Stimulated activated CD8-positive, alpha-beta memory T cell treated with anti-CD3 and anti-CD28 coated beads, Interleukin-15, amount 100 ng/mL, for 4 hours (primary cell): ENCODE results near the gene CELF2.
"Not testable (repeated sequence)": the region's sequence is repeated elsewhere in the genome, so short reads cannot be mapped to it uniquely, and the experiment has no call there.

Experiments
- DNase-seq, 2 donors: peaks; one replicate each; pipeline ENCODE4 v3.0.0-alpha.2; 2020; ENCODE audit warnings: low read depth in 2 of 2

The CELF2 gene

DNA sequence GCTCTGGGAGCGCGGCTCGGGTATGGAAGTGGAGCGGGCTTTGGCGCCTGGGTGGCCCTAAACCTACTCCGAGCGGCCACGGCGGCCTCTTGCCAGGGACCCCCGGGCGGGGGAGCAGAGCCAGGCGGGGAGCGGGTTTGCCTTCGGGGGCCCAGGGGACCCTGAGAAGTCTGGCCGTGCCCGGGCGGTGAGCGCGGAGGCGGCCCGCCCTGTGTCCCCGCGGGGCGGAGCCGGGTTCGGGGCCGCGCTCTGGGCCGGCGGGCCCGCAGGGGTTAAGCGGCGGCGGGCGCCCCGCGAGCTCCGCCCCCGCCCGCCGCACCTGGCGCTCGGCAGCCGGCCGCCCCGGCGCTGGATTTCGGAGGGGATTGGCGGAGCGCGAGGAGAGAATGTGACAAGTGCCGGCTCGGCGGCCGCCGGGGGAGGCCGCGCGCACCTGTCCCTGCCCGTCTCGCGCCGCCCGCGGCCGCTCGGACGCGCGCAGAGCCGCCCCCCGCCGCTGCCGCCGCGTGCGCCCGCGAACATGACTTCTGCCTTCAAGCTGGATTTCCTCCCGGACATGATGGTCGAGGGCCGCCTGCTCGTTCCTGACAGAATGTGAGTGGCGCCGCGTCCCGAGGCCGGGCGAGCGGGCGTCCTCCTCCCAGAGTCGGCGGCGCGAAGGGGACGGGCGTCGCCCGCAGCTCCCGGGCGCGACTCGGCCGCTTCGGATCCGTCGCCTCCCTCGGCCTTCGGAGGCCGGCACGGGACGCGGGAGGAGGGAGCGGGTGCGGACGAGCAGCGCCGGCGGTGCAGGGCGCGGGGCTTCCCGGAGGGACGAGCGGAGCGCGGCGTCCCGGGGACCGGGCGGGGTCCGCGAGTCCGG lies at the start of gene CELF2:
TSS of gene CELF2 (plus strand) at position 303 of the 862 bp plus-strand sequence. CDS start at position 521, 218 bp downstream.
- DNase-seq, result peak in 1 of 2 donors; percentile 4

DNA sequence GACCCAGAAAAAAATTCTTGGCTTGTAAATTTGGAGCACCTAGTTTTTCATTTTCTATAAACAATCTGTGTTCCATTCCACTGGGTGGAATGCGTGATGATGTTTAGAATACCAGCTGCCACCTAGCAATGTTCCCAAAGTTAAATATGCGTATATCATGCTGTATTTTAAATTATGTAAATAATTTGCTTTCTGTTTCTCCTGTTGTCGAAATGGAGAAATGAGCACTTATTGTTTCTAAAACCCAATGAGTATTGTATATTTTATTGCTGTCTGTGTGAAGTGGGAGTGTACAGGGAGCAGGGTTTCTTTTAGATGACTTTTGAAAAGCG lies 49.4 kb upstream of the CELF2 start:
- DNase-seq, result no peak

DNA sequence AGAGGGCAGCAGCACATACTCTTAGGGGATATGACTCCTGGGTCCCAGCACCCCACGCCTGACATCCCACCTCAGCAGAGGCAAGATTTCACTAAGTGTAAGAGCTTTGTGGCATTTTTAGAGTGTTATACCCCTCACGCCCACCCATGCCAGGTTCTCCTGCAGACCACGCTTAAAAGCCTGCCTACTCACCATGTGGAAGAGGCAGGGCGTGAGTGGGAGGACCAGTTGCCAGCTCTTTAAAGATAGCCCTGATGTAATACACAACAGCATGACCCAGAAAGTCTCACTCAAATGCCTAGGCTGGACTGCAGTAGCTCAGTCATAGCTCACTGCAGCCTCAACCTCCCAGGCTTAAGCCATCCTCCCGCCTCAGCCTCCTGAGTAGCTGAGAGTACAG lies 44.4 kb upstream of the CELF2 start:
- no peak for DNase-seq

DNA sequence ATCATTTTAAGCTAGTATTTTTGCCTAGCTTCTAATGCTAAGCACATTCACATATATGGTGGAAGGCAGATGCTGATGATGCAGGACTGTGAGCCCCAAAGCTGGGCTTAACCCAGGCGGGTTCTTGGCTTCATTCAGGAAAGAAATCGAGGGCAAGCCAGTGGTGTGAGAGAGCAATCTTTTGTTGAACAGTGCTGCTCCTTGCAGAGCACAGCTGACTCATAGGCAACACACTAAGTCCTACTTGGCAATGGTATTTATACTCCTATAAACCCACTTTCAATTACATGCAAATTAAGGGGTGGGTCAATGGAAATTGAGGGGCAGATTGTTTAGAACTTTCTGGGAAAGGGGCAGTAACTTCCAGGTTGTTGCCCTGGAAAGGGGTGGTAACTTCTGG lies 42.0 kb upstream of the CELF2 start:
- no peak for DNase-seq

DNA sequence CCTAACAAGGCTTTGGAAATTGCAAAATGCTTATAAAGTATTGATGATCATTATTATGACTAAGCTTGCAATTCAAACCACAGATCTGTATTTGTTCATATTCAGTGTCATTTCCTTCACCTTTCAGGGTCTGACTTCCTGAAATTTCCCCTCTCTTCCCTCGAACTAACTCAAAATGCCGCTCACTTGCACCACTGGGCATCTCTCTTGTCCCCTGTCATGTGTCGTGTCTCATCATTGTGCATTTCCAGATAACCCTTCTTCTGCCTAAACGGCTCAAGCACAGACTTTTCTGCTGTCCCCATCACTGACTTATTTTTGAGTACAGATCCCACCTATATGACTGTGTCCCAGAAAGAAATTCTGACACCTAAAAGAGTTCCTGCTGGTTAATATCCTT lies 41.0 kb upstream of the CELF2 start:
- no peak for DNase-seq

DNA sequence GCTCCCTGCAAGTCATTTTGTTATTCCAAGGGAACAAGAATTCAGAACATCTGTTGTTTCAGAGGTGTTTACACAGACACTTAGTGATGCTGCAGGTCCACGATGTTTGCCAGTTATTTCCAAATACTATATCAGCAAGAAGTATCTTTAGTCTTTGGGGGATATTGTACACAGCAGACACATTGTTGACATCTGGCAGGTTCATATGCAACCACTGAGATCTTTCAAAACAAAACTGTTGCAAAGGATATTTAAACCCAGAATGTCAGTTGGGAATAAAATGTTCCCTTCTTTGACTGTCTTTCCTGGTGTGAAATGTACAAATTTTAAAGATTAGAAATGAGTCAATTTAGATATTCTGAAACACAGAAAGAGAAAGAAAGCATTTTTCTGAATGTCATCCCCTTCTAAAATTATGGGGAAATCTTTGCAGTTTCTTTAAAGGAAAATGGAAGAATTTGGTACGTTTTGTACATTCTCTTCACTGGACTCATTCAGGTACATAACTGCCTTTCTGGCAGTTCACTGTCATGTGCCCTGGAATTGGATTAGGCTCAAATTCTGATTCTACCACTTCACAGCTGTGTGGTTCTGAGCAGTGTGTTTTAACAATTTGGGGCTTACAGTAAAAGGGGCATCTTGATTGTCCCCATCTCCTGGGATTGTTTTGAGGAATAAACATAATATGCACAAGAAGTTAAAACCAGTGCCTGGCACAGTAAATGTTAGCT lies 40.3 kb upstream of the CELF2 start:
- DNase-seq, result no peak

DNA sequence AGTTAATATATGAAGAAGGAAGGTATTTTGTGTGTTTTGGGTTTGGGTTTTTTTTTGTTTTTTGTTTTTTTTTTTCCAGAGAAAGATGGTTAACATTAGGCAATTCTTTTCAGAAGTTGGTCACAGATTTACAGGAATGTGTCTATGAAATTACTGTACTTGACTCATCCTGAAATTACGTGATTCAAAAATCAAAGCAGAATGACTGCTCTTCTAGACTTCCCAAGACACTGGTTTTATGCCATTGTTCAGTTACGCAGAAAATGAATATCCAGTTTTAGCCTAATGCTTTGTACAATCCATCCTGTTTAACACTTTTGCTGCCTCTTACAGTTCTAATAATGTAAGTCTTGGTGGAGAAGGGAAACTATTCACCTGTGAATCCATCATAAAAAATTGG lies 39.7 kb upstream of the CELF2 start:
- DNase-seq, result no peak

DNA sequence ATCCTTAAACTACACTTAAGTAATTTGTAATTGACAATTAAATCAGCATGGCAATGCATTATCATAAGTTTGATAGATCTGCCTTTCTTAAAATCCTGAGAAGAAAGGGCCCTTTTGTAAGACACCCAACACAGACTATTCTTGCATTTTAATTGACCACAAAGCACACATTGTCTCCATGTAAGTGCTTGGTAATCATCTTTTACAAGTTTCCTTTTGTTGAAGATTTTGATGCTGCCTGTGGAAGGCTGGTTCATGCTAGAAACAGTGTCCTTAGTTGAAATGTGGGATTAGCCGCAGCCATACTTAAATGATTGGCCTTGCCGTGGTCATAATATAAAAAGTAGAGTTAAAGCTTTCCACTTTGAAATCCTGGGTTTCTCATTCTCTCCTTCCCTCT lies 32.3 kb upstream of the CELF2 start:
- no peak for DNase-seq

DNA sequence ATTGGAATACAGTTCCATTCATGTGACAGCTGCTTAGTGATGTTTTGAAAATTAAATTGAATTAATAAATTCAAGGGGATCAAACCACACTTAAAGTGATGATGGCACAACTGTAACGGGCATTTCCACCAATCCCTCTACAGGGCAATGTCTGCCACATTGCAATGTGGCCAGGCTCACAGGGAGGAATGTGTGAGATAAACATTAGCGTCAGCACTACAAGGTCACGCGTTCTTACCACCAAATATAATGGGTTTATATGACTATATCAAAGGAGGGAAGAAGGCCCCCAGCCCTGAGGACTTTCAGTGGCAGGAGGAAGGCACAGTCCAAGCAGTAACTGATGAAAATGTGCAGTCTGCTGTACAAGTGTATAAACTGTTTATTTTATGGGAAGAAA lies 31.1 kb upstream of the CELF2 start:
- DNase-seq, result no peak

DNA sequence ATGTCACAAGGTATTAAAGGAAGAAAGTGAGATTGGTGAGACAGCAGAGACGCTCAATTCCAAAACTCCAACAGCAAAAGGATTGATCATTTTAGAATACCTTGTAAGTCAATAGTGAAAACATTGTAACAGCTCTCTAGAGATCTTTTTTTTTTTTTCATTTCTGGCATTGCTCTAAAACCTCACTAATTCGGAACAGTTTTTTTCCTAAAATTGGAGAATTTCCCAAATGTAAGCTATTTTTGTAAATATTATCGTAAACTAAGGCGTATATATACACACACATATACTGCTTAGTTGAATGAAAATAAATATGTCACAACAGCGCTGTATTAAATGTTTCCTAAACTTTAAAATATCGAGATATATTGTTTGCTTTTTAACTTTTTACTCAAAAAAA lies 30.6 kb upstream of the CELF2 start:
- no peak for DNase-seq

DNA sequence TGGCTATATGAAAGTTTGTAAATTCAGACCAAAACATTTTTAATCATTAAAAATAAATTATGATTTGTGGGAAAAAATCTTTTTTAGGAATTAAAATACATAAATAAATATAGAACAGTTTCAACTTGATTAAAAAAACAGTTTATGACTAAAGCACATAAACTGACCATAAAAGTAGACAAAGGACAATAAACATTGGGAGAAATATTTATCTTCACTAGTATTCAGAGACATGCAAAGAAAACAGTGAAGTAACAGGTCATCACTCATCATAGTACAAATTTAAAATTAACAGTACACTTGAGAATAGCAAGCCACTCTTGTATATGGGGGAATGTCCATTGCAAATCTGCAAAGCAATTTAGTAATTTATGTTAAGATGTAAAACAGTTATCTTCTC lies 28.0 kb upstream of the CELF2 start:
- DNase-seq, result no peak

DNA sequence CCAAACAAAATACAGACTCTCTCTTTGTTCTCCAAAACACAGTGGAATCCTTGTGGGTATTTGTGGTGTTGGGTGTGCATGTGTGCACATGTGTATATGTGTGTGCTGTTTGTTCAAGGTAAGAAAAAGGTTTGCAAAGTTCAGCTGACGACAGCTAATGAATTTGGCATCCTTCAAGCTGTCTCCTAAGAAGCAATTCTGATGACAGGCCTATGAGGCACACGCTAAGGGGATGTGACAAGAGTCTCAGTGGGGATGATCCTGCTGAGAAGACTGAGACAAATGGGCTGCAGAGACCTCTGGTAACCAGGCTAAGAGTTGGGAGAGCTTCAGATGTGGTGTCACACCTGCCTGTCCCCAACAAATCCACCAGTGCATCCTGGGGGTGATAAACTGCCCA lies 26.5 kb upstream of the CELF2 start:
- no peak for DNase-seq

DNA sequence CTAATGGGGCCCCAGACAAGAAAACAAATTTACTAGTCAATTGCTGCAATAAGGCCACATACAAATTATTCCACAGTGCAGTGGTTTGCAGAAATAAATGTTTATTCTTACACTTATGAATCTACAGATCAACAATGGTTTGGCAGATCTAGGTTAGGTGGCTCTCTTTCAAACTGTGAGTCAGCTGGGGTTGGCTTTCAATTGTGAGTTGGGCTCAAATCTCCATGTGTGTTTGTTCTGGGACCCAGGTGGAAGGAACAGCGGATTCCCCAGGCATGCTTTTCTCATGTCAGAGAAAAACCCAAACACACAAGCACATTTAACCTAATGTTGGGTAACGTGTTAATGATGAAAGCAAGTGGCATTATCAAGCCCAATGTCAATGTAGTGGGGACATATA lies 25.6 kb upstream of the CELF2 start:
- DNase-seq, result no peak

DNA sequence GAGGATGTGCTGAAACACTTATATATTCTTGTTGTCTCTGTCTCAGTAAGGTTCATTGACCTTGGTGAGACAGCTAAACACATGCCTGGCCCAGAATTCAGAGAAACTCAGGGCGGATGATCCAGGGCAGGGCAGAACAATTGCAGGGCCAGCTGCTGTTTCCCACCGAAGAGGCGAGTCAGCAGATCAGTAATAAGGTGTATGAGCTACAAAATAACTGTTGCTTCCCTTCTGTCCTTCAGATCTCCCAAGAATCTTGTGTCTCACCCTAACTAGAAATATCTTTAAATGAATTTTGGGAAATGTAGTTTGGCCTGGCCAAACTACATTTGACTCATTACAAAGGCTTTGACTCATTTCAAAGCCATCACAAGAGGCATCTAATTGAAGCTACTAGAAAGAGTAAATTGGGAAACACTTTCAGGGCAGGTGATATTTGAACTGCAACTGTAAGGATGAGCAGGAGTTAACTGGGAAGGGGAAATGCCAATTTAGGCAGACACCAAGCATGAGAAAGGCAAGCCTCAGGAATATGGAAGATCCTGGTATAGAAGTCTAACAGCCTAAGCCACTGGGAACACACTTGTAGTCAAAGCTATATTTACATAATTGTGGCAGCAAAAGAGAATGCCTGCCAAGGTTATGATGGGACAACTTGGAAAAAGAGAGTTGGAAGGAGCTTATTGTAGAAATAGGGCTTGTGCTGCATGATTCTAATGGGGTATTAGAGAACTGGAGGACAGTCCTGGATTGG lies 24.5 kb upstream of the CELF2 start:
- no peak for DNase-seq

DNA sequence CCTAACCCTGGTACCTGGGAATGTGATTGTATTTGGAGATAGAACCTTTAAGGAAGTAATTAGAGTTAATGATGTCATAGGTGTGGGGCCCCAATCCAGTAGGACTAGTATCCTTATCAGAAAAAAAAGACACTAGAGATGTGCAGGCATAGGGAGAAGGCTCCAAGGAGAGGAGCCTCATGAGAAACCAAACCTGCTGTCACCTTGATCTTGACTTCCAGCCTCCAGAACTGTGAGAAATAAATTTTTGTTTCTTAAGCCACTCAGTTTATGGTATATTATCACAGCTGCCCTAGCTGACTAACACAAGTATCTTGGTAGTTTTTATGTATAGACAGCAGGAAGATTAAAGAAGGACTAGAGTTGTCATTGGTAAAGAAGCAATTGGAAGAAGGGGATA lies 23.9 kb upstream of the CELF2 start:
- DNase-seq, result no peak

DNA sequence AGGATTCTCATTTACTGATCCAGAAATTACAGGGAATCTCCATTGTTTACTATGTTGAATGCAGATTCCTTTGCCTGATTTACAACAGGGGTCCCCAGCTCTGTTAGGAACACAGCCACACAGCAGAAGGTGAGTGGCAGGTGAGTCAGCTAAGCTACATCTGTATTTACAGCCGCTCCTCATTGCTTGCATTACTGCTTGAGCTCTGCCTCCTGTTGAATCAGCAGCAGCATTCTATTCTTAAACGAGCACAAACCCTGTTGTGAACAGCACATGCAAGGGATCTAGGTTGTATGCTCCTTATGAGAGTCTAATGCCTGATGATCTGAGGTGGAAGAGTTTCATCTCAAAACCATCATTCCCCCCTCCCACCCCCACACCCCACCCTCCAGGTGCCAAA lies 23.3 kb upstream of the CELF2 start:
- no peak for DNase-seq

DNA sequence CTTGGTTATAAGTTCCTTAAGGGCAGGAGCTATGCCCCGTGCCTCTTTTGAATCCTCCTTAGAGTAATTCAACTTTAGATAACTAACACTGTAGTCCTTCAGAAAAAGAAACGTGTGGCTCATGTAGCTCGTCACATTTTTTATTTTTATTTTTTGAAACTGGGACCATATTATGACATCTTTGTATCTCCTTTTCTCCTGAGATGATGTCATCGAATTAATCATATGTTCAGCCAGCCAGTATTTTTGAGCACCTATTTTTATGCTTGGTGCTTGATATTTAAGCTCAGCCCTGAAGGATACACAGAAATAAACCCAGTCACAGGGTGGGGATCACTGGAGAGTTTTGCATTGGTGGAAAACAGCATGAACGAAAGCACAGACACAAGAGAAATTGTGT lies 22.6 kb upstream of the CELF2 start:
- DNase-seq, result no peak

DNA sequence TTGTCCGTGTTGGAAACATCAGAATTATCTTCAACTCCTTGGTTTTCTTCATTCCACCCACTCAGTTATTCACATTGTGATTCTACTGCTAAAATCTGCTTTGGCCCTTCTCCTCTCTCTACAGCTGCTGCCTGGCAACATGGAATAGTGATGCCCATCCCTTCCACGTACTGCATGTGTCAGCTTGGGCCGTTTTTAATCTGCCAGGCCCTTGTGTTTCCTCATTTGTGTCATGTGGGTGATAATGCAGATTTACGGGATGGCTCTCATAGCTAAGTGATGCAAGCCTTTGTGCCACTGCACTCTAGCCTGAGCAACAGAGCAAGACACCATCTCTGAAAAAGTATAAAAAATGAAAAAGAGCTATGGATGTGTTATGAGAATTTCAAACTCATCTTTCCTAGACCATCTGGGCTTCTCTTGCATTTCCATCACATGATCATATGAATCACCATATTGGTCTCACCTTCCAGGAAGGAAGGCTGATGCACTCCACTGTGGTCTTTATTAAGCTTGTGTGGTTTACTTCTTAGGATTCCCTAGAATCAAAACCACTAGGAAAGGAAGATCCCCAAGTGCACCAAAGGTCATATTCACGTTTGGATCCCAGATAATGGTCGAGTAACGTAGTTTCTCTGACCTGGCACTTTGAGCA lies 20.6 kb upstream of the CELF2 start:
- no peak for DNase-seq

DNA sequence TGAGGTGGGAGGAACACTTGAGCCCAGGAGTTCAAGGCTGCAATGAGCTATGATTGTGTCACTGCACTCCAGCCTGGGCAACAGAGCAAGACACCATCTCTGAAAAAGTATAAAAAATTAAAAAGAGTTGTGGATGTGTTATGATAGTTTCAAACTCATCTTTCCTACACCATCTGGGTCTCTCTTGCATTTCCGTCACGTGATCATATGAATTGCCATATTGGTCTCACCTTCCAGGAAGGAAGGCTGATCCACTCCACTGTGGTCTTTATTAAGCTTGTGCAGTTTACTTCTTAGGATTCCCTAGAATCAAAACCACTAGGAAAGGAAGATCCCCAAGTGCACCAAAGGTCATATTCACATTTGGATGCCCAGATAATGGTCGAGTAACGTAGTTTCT lies 18.2 kb upstream of the CELF2 start:
- DNase-seq, result not testable (repeated sequence)

DNA sequence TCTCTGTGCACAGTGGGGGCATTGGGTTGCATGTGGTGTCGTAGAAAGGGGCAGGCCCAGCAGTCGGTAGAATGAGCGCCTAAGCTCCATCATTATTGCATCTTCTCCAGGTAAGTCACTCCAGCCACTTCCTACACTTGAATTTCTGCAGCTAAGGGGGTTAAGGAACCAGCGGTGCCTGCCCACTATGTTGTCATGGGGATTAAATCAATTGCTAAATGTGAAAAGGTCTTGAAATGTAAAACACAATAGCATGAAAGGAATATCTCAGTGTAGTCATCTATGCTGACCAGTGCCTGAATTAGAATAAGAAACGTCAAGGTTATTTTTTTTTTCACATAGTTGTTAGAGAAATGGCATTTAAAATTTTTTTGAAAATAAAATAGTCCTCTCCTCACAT lies 15.2 kb upstream of the CELF2 start:
- no peak for DNase-seq

DNA sequence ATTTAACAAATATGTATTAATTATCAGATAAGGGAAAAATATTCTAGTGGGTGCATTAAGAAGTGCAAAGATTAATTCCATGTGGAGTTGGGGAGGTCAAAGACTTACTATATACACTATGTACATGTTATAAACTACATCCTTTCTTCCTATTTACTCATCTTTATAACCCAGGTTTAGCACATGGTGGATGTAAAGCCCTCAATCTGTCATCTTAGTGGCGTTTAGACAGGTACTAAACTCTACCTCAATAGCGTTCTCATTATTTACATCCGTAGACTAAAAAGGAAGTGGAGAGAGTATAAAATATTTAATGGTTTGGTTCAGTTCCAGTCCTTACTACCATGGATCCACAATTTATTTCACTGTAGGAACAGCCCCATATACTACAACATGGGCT lies 14.8 kb upstream of the CELF2 start:
- no peak for DNase-seq

DNA sequence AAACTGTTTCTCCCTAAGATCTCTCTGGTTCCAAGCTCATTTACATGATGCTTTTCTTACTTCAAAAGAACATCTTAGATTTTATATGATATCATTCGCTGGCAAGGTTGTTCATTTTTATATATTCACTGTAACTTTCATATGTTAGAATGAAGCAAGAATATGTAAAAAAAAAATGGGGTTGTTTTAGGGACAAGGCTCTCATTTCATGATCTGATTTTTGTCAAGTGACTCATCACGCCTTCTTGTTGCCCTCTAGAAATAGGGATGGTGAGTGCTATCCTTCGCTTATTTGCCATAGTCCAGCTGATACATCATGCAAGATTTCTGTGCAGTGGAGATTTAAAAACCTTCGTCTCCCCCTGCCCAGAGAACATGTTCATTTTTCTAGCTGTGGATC lies 14.0 kb upstream of the CELF2 start:
- DNase-seq, result no peak
